ENCODE data around the gene TMEM266. TPM values are rescaled to one million over a fixed set of nuclear protein-coding genes. Genes with fewer than 3 reads are reported as not detected.

Gene TMEM266
- total RNA-seq, 2 donors from 2014 or later: 0.20 TPM; not detected in 1

DNA sequence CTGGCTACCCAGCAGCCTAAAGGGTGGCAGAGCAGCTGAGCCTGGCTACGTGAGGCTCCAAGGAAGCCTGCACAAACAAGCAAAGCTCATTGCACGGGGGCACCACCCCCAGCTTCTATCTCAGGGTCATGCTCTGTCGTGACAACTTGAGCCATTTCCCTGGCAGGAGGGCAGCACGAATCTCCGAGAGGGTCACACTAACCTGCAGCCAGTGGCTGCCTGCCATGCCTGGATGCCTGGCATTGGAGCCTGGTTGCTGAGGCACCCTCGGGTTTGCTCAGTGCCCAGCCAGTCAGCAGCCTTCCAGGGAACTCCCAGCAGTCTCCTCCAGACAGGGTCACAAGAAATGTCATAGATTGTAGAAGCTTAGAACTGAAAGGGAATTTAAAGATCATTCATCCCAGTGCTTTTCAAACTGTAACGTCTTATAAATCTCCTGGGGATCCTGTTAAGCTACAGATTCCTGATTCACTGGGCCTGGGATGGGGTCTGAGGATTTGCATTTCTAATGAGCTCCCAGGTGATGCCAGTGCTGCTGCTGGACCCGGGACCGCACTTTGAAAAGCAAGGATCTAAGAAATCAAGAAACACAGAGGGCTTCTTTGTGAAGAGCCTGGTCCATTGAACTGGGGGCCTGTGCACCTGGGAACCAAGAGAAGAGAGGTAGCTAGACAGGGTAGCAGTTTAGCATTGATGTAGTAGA, 48.4 kb downstream of the TMEM266 start:
- no peak for TF ChIP-seq CTCF (IDR thresholded peaks at IDR 0.05)
- DNase-seq (ENCODE audit: low spot score): no peak

DNA sequence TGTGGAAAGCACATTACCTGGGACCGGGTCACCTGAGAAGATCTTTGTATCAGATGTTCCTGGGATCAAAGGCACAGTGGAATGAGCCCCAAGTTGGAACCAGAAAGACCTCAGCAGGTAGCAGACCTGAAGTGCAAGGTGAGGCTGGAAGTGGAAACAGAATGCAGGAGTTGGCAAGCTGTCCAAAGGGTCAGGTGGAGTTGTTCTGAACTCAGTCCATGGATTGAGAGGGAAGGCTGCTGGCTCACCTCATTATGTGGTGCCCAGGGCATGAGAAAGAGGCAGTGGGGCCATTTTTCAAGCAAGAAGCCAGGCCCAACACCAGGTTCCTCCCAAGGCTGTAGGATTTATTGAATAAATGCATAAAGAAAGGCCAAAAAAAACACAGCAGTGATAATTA, 49.3 kb downstream of the TMEM266 start:
- H3K27me3 ChIP-seq: no peaks in the 10 kb centered on the region
- H3K4me1 ChIP-seq: no peaks in the 10 kb centered on the region
- no peak for TF ChIP-seq CTCF (IDR thresholded peaks at IDR 0.05)
- no peak for DNase-seq (ENCODE audit: low spot score)
- no peak overlapping the region for H3K4me3 ChIP-seq
- H3K9me3 ChIP-seq: no peaks in the 10 kb centered on the region
- H3K36me3 ChIP-seq: no peaks in the 10 kb centered on the region
- no peak overlapping the region for H3K27ac ChIP-seq

More for the DNA sequence above, 48.4 kb downstream of the TMEM266 start:
- H3K9me3 ChIP-seq: no peaks in the 10 kb centered on the region
- H3K4me3 ChIP-seq: no peak overlapping the region
- H3K27me3 ChIP-seq: no peaks in the 10 kb centered on the region
- H3K27ac ChIP-seq: no peak overlapping the region
- H3K36me3 ChIP-seq: no peaks in the 10 kb centered on the region
- no peaks in the 10 kb centered on the region for H3K4me1 ChIP-seq

DNA sequence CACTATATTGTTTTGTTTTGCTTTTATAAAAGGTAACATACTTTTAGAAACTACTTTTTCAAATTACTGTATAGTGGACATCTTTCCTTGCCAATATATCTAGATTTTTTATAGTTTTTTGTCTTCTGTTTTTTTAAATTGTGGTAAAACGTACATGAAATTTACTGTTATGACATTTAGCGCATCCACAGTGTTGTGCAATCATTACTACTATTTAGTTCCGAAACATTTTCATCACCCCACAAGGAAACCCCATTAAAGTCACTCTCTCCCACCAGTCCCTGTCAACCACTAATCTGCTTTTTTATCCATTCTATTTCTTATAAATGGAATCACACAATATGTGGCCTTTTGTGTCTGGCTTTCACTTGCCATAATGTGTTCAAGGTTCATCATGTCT, 54.8 kb downstream of the TMEM266 start:
- no peak for TF ChIP-seq CTCF (IDR thresholded peaks at IDR 0.05)
- H3K4me1 ChIP-seq: no peaks in the 10 kb centered on the region
- H3K27ac ChIP-seq: no peak overlapping the region
- H3K9me3 ChIP-seq: no peaks in the 10 kb centered on the region
- no peaks in the 10 kb centered on the region for H3K27me3 ChIP-seq
- DNase-seq (ENCODE audit: low spot score): no peak
- H3K36me3 ChIP-seq: no peaks in the 10 kb centered on the region
- no peak overlapping the region for H3K4me3 ChIP-seq

- Histone ChIP-seq H3K4me1 (no peaks in the 10 kb centered on the region), H3K9me3 (no peaks in the 10 kb centered on the region), H3K27me3 (no peaks in the 10 kb centered on the region), H3K36me3 (no peaks in the 10 kb centered on the region), H3K27ac (no peak overlapping the region), H3K4me3 (no peak overlapping the region)
- no peak for DNase-seq (ENCODE audit: low spot score)
- no peak for TF ChIP-seq CTCF (IDR thresholded peaks at IDR 0.05)
Measured at GRCh38 chr15:76116138-76116885, 56.5 kb downstream of the TMEM266 start.

DNA sequence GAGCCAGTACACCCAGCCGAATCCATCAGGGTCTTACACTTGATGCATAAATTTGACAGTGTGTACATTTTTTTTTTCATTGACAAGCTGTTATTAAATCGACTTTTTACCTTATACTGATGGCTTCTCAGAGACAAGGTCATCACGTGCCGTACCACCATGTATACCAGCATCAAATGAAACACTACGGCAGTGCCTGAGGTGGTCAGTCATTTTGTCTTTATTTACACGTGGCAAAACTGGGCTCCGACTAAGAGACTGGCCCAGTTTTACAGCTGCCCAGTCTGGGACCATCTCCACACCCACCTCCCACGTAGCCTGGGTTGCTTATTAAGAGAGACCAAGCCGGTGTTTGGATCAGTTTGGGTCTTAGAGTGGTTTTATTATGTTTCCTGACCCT, 57.4 kb downstream of the TMEM266 start:
- Histone ChIP-seq H3K4me1 (no peaks in the 10 kb centered on the region), H3K9me3 (no peaks in the 10 kb centered on the region), H3K27ac (no peak overlapping the region), H3K36me3 (no peaks in the 10 kb centered on the region), H3K27me3 (no peaks in the 10 kb centered on the region), H3K4me3 (no peak overlapping the region)
- DNase-seq (ENCODE audit: low spot score): no peak
- no peak for TF ChIP-seq CTCF (IDR thresholded peaks at IDR 0.05)

Data from right atrium auricular region (tissue), 2 donors.